Measurements from ENCODE around the gene GALNT14.
"Not testable (repeated sequence)": the region's sequence is repeated elsewhere in the genome, so short reads cannot be mapped to it uniquely, and the experiment has no call there.

Gene GALNT14

GRCh38 chr2:30939364-30939763, 198.9 kb downstream of the GALNT14 start:
- no peak for DNase-seq (ENCODE audit: low read depth)

GRCh38 chr2:30938196-30938595, 200.0 kb downstream of the GALNT14 start:
- DNase-seq (ENCODE audit: low read depth), result no peak

GRCh38 chr2:30936977-30937376, 201.3 kb downstream of the GALNT14 start:
- no peak for DNase-seq (ENCODE audit: low read depth)

DNA sequence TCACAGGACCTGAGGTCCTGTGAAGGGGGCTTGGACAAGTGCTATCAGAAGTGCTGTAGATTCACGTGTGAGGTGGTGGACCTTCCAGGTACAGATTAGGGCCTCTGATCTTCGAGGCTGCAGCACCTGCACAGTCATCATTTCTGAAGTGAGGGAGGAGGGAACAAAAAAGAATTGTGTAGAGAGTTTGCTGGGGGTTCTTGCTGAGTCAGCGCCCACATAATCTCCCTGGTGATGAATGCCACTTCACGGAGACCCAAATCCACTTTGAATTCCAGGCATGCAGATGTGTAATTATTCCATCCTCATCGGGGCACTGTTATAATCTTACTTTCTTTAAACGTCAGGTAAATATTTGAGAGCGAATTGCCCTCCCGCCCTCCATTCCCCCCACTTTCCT, 202.4 kb downstream of the GALNT14 start:
- no peak for DNase-seq (ENCODE audit: low read depth)

DNA sequence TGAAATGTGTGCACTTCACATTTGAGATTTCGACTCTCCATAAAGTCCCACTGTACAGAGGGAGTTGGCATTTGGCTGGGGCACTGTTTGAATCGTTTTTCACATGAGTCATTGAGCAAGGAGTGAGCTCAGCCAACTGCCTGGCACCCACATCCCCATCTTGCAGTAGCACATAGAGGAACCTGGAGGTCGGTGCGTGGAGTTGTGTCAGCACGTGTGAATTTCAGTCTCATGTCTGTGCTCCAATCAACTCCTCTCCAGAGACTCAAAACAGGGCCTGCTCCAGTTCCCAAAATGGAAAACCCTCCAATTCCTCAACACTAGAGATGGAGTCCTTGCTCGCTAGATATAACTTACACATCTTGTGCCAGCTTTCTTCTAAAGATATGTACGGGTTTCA, 204.2 kb downstream of the GALNT14 start:
- DNase-seq (ENCODE audit: low read depth), result no peak

- DNase-seq (ENCODE audit: low read depth), result no peak
Observed at GRCh38 chr2:30933496-30933895, 204.7 kb downstream of the GALNT14 start.

DNA sequence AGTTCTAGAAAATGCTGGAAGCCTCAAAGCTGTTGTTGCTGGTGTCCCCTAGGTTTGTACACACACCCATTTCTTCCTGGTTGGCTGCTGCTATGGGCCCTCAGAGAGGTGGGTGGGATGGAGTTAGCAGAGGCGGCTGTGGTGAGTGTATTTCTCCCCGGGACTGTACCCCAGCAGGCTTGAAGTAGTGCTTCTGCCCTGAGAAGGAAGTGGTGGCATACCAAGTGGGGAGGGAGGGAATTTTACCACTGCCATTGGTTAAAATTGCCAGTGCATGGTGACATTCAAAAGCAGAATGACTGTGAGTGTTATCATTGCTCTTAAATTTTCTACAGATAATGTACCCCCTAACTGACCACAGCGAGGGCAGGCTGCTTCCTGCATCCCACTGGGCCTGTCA, 205.4 kb downstream of the GALNT14 start:
- no peak for DNase-seq (ENCODE audit: low read depth)

DNA sequence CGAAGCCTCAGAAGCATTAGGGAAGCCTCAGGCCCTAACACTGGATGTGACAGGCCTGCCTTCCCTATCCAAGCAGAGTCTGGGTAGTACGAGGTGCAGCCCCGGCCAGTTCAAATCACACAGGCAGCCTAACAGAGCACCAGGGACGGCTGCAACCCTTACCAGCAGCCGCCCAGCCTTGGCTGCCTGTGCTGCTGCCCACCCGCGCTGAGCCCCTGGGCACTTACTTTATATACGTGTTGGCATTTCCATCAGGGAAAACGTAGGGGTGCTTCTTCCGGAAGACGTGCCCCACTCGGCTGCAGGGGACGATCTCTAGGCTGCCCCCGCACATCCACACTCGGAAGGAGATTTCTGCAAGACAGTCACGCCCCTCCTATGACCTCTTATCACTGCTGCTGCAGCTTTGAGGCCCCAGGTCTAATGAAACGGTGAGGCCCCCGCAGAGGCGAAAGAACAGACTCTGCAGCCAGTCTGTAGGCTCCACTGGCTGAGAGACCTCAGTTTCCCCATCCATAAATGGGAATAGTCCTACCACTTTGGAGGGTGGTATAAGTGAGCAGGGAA, 206.3 kb downstream of the GALNT14 start:
- DNase-seq (ENCODE audit: low read depth), result no peak

DNA sequence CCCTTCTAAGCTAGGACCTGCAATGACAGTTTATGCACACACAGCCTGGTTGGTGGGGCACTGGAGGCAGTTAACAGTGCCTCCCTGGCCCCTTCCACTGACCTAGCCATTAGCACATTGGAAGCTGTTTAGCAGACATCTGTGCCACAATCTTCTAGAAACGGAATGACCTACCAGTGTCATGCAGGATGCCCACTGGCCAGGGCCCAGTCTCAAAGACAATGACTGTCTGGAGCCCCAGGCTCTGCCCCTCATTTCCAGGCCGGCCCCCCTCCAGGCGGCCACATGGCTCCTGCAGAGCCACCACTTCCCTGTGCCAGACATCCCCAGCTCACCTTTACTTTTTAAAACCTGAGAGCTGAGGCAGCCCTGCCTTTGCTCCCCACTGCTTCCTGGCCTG, 207.5 kb downstream of the GALNT14 start:
- no peak for DNase-seq (ENCODE audit: low read depth)

DNA sequence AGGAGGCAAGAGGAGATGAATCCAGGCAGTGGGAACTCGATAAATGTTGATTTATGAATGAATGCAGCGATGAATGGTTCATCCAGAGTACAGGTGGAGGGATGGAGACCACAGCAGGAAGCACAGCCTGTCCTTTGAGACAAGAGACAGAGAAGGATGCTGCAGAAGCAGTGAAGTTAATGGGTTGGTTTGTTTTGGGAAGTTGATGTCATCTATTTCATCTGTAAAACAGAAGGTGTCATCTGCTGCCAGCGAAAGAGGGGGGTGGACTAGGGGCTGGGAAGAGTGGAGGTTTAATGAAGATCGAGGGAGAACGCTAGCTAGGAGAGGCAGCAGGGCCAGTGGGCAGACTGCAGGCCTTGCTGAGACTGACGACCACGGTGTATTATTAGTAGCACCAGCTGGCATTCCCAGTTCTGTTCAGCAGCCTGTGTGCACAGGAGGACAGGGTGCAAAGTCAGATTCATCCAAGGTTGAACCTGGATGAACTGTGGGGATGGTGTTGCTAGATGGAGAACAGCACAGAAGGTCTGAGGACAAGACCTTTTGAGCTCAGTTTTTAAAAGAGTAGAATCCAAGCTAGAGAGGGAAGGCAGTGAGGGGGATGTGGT, 210.7 kb downstream of the GALNT14 start:
- DNase-seq (ENCODE audit: low read depth), result no peak

DNA sequence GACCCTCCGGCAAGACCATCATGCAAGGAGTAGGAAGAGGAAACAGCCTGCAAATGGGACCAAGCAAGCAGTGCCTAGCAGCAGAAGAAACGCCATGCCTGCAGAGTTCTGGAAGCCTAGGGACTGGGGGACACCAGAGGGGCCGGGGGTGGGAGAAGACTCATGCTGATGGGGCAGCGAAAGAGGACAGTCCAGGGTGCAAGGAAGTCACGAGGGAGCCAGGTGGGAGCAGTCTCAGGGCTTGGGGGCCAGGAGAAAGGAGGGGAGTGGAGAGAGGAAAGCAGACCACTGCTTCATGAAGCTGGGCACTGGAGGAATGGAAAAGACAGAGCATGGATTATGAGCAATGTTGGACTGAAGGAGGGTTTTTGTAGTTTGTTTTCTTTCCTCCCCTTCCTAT, 211.6 kb downstream of the GALNT14 start:
- no peak for DNase-seq (ENCODE audit: low read depth)

- DNase-seq (ENCODE audit: low read depth), result no peak
Observed at GRCh38 chr2:30923623-30924022, 214.6 kb downstream of the GALNT14 start.

DNA sequence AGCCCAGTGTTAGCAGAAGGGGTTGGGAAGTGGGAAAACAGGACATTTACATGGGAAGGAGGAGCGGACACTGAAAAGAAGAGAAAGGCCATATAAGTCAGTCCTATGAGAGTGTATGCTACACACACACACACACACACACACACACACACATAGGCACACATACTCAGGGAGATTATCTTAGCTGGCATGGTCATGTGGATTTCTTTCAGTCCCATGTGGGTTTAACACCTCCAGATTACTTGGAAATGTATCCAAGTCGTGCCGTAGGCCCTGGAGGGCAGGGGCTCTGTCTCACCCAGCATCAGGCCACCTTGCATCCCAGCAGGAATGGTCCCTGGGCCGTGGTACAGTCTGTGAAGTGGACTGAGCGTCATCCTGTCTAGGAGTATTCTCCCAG, 217.7 kb downstream of the GALNT14 start:
- no peak for DNase-seq (ENCODE audit: low read depth)

DNA sequence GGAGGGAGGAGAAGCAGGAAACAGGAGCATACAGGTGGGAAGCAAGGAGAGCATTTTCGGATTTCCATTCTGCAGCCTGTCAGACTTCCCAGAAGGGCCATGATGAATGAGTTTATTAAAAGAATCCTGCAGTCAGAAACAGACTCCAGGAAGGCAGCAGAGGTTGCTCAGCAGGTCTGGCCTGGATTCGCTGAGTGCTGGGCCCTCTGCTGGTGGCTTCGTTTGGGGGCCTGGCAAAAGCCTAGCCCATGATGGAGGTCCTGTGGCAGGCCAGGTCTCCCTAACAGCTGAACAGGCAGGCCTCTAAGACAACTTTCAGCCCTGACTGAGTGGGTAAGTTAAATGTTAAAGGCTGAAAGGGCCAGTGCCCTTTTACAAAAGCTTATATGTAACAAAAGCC, 222.8 kb downstream of the GALNT14 start:
- DNase-seq (ENCODE audit: low read depth), result no peak

DNA sequence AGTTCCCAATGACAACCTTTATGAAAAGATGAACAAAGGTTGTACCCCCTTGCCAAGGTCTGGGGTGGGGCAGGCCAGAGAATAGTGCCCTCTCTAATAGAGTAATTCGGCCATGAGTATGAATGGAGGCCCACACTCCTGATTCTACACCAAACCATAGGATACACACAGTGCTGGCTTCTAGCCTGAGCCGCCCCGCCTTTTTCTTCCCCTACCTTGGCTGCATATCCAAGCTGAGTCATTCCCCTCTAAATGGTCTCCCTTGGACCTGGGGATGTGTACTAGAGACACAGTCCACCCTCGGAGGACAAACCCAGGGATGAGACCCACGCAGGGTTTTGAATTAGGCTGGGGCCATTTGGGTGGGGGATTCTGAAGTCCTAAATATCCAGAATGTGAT, 223.8 kb downstream of the GALNT14 start:
- no peak for DNase-seq (ENCODE audit: low read depth)

DNA sequence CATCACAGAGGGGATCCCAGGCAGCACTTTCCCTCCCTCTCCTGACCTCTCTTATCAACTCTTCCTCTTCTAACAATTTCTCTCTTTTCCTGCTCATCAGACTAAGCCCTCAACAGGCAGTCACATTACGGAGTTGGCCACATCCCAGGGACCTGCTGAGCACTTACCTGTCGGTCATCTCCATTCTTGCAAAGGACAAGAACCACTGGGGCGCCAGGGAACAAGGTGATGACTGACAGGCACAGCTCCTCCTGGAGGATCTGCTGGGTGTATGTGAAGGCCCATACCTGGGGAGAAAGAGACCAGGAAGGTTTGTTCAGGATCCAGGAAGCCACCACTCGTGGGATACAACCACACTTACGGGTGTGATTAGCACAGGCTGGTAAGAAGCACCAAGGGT, 226.2 kb downstream of the GALNT14 start:
- no peak for DNase-seq (ENCODE audit: low read depth)

DNA sequence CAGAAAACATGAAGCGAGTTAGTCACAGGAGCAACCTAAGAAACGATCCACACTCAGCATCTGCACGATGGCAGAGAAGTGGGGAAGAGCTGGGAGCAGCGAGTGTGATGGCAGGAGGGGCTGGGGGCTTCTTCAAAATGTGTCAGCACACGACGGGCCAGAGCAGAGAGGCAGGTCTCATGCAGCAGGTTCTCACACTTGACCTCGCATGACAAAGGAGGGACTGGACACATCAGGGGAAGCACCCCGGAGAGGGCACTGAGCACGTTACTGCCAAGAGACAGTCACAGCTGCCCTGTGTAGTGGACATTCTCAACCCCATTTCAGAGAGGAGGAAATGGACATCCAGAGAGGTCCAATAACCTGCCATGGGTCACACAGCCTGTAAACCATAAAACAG, 226.9 kb downstream of the GALNT14 start:
- no peak for DNase-seq (ENCODE audit: low read depth)

DNA sequence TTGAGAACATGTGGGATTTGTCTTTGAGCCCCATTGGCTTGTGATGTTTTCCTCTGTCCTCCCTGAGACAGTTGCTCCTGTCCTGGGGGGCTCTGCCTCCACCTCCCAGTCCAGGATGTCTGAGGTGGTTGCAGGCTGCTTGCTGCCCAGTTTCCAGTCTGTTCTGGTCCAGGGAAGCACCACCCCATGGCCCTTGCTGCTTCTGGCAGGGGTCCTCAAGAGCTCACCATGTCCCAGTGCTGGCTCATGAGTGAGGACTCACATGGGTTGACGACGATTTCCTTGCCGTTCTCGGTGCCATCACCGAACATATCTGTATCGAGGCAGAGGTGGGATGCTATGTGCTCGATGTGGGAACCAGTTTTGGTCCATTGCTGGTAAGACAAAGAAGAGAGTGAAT, 227.6 kb downstream of the GALNT14 start:
- DNase-seq (ENCODE audit: low read depth), result no peak

- DNase-seq (ENCODE audit: low read depth), result not testable (repeated sequence)
Observed at GRCh38 chr2:30904437-30904836, 233.8 kb downstream of the GALNT14 start.

DNA sequence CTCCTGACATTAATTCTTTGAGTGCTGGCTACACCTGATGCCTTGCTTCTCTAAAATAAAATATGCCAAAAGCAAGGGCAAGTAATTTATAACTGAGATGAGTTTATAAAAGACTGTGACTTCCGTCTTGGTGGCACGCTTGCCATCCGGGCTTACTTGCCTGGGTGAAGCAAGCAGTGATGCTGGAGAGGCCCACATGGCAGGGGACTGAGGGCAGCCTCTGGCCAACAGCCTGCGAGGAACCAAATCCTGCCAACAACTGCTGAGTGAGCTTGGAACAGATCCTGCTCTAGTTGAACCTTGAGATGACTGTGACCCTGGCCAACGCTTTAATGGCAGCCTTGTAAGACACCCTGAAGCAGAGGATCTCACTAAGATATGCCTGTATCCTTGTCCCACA, 234.9 kb downstream of the GALNT14 start:
- no peak for DNase-seq (ENCODE audit: low read depth)

DNA sequence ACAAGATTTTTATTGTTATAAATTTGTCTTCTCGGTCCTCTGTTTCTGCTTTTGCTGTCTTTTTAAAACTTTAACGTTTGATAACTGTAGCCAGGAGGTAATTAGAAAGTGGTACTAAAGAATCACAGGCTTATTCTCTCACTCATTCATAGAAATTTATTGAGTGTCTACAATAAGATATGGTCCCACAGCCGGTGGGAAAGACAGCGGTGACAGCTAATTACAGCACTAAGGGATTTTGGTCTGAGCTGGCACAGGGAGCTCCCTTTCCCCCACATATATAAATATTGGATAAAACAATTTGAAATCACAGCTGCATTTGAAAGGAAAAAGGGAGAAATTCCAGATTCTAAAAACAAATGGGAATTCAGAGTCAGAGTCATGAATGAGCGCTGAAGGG, 237.9 kb downstream of the GALNT14 start:
- DNase-seq (ENCODE audit: low read depth), result no peak

DNA sequence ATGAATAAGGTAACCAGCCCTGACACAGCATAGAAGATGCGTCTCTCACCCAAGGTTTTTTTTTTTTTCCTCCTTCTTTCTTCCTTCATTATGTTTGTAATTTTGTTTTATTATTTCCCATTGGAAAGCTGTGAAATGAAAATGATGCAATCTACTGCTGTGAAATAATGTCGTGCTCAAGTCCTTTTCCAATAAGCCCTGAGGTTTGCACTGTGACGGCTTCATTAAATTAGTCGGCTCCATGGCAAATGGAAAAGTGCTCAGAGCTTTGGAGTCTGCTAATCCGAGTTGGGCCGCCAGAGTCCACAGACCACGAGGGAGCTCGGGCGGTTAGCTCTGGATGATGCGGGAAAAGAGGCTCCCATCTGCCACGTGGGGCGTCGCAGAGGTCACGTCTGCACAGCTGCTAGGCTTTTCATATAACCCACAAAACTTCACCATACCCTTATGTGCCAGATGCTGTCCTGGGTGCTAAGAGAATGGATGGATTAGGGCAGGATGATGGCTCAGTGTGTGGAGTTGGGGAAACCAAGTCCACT, 238.7 kb downstream of the GALNT14 start:
- DNase-seq (ENCODE audit: low read depth), result no peak

GRCh38 chr2:30897539-30897938, 240.7 kb downstream of the GALNT14 start:
- no peak for DNase-seq (ENCODE audit: low read depth)

DNA sequence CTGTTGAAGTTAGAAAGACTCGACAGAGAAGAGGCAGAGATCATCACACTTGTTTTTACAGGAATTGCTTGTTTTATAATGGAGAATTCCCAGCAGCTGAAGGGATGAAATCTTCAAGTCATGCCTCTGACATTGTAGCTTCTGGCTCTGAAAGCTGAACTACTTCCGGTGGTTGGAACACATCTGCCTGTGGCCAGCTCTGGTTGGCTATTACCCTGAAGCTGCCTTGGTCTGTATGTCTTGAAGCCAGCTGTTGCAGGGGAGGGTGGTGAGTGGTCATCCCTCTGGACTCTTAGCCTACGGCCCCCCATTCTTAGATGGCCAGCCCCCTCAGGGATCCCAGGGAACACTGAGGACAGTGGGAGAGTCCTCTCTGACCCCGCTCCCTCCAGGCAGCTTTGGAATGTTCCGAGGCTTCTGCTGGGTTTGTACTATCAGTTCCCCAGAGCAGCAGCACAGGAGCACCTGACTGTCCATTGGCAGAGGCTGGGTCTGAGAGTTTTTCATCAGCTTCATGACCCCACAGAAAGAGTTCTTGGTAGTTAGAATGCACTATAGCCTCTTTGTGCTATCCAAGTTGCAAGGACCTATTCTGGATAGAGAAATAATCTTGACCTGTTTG, 243.6 kb downstream of the GALNT14 start:
- no peak for DNase-seq (ENCODE audit: low read depth)
